Activated T-cell treated with anti-CD3 and anti-CD28 coated beads, Interleukin-2, amount 50 U/mL, for 24 hours (primary cell): ENCODE data around the gene MYBPC1.
A peak's percentile ranks its signal among the peaks of the same experiment; 100 is the strongest.
"Not testable (repeated sequence)": the region's sequence is repeated elsewhere in the genome, so short reads cannot be mapped to it uniquely, and the experiment has no call there.

ENCODE experiments used
- DNase-seq: peaks from one replicate; pipeline ENCODE4 v3.0.0-alpha.2; 2020
- H3K27ac Mint-ChIP-seq: 2 replicates; pipeline ENCODE4 v1.8.0; 2020; ENCODE audit warnings: mild to moderate bottlenecking, mixed read lengths
- H3K27me3 Mint-ChIP-seq: 2 replicates; pipeline ENCODE4 v1.8.0; 2020; ENCODE audit warnings: mixed read lengths
- H3K36me3 Mint-ChIP-seq: 2 replicates; pipeline ENCODE4 v1.8.0; 2020; ENCODE audit warnings: low read depth, mixed read lengths
- H3K4me1 Mint-ChIP-seq: 2 replicates; pipeline ENCODE4 v1.8.0; 2020; ENCODE audit warnings: low read depth, mixed read lengths
- H3K4me3 Mint-ChIP-seq: 2 replicates; pipeline ENCODE4 v1.8.0; 2020; ENCODE audit warnings: mild to moderate bottlenecking, moderate library complexity, mixed read lengths
- H3K9me3 Mint-ChIP-seq: 2 replicates; pipeline ENCODE4 v1.8.0; 2020; ENCODE audit warnings: mixed read lengths

The MYBPC1 gene

GRCh38 chr12:101703487-101703886 is 108.7 kb downstream of the MYBPC1 start:
- H3K36me3 Mint-ChIP-seq = peaks cover 4% of the 10 kb centered on the region
- no peak overlapping the region for H3K27ac Mint-ChIP-seq
- no peaks in the 10 kb centered on the region for H3K9me3 Mint-ChIP-seq
- no peak for DNase-seq
- H3K4me1 Mint-ChIP-seq = peaks cover 29% of the 10 kb centered on the region
- no peak overlapping the region for H3K4me3 Mint-ChIP-seq
- no peaks in the 10 kb centered on the region for H3K27me3 Mint-ChIP-seq

GRCh38 chr12:101706403-101706802 is 111.6 kb downstream of the MYBPC1 start:
- Mint-ChIP-seq H3K9me3 (no peaks in the 10 kb centered on the region), H3K4me3 (no peak overlapping the region), H3K36me3 (peaks cover 2% of the 10 kb centered on the region), H3K4me1 (peaks cover 16% of the 10 kb centered on the region), H3K27ac (no peak overlapping the region), H3K27me3 (no peaks in the 10 kb centered on the region)
- DNase-seq = no peak

GRCh38 chr12:101707131-101707782 is 112.5 kb downstream of the MYBPC1 start:
- peaks cover 2% of the 10 kb centered on the region for H3K36me3 Mint-ChIP-seq
- H3K4me1 Mint-ChIP-seq = peaks cover 14% of the 10 kb centered on the region
- DNase-seq = no peak
- H3K27me3 Mint-ChIP-seq = no peaks in the 10 kb centered on the region
- peak overlapping the region; percentile 24 for H3K27ac Mint-ChIP-seq
- H3K9me3 Mint-ChIP-seq = no peaks in the 10 kb centered on the region
- H3K4me3 Mint-ChIP-seq = no peak overlapping the region

- Mint-ChIP-seq H3K4me3 (no peak overlapping the region), H3K27ac (no peak overlapping the region), H3K4me1 (peaks cover 14% of the 10 kb centered on the region), H3K9me3 (no peaks in the 10 kb centered on the region), H3K36me3 (peaks cover 2% of the 10 kb centered on the region), H3K27me3 (no peaks in the 10 kb centered on the region)
- no peak for DNase-seq
These were observed 115.5 kb downstream of the MYBPC1 start for GRCh38 chr12:101710288-101710687.

GRCh38 chr12:101713059-101713682 is 118.4 kb downstream of the MYBPC1 start:
- no peak overlapping the region for H3K4me3 Mint-ChIP-seq
- no peak overlapping the region for H3K27ac Mint-ChIP-seq

GRCh38 chr12:101713930-101714329 is 119.2 kb downstream of the MYBPC1 start:
- Mint-ChIP-seq H3K27me3 (no peaks in the 10 kb centered on the region), H3K4me3 (no peak overlapping the region), H3K27ac (no peak overlapping the region), H3K9me3 (no peaks in the 10 kb centered on the region), H3K36me3 (no peaks in the 10 kb centered on the region), H3K4me1 (peaks cover 9% of the 10 kb centered on the region)
- DNase-seq = no peak

More at GRCh38 chr12:101713059-101713682, 118.4 kb downstream of the MYBPC1 start:
- H3K9me3 Mint-ChIP-seq = no peaks in the 10 kb centered on the region
- DNase-seq = no peak
- no peaks in the 10 kb centered on the region for H3K36me3 Mint-ChIP-seq
- peaks cover 9% of the 10 kb centered on the region for H3K4me1 Mint-ChIP-seq
- no peaks in the 10 kb centered on the region for H3K27me3 Mint-ChIP-seq

- no peak overlapping the region for H3K27ac Mint-ChIP-seq
- H3K36me3 Mint-ChIP-seq = no peaks in the 10 kb centered on the region
- DNase-seq = no peak
- no peaks in the 10 kb centered on the region for H3K27me3 Mint-ChIP-seq
- H3K9me3 Mint-ChIP-seq = no peaks in the 10 kb centered on the region
- peaks cover 4% of the 10 kb centered on the region for H3K4me1 Mint-ChIP-seq
- H3K4me3 Mint-ChIP-seq = no peak overlapping the region
These were observed 120.2 kb downstream of the MYBPC1 start for GRCh38 chr12:101714877-101715444.

GRCh38 chr12:101719566-101719965 is 124.8 kb downstream of the MYBPC1 start:
- Mint-ChIP-seq H3K4me3 (no peak overlapping the region), H3K27ac (no peak overlapping the region), H3K9me3 (no peaks in the 10 kb centered on the region), H3K4me1 (no peaks in the 10 kb centered on the region), H3K36me3 (peaks cover 8% of the 10 kb centered on the region), H3K27me3 (no peaks in the 10 kb centered on the region)
- no peak for DNase-seq

GRCh38 chr12:101720118-101720517 is 125.3 kb downstream of the MYBPC1 start:
- Mint-ChIP-seq H3K9me3 (no peaks in the 10 kb centered on the region), H3K27me3 (no peaks in the 10 kb centered on the region), H3K4me1 (no peaks in the 10 kb centered on the region), H3K27ac (no peak overlapping the region), H3K4me3 (no peak overlapping the region), H3K36me3 (peaks cover 13% of the 10 kb centered on the region)
- DNase-seq = no peak

GRCh38 chr12:101722392-101722791 is 127.6 kb downstream of the MYBPC1 start:
- Mint-ChIP-seq H3K27ac (no peak overlapping the region), H3K27me3 (no peaks in the 10 kb centered on the region), H3K36me3 (peaks cover 29% of the 10 kb centered on the region), H3K4me1 (peaks cover 5% of the 10 kb centered on the region), H3K4me3 (no peak overlapping the region), H3K9me3 (no peaks in the 10 kb centered on the region)
- DNase-seq = no peak

GRCh38 chr12:101727098-101727497 is 132.3 kb downstream of the MYBPC1 start:
- DNase-seq = no peak
- Mint-ChIP-seq H3K4me1 (peaks cover 5% of the 10 kb centered on the region), H3K4me3 (no peak overlapping the region), H3K27me3 (no peaks in the 10 kb centered on the region), H3K9me3 (no peaks in the 10 kb centered on the region), H3K36me3 (peaks cover 44% of the 10 kb centered on the region), H3K27ac (no peak overlapping the region)

GRCh38 chr12:101729842-101730241 is 135.1 kb downstream of the MYBPC1 start:
- Mint-ChIP-seq H3K27me3 (no peaks in the 10 kb centered on the region), H3K4me3 (no peak overlapping the region), H3K27ac (no peak overlapping the region), H3K4me1 (peaks cover 5% of the 10 kb centered on the region), H3K36me3 (peaks cover 47% of the 10 kb centered on the region), H3K9me3 (no peaks in the 10 kb centered on the region)
- no peak for DNase-seq

GRCh38 chr12:101732318-101732717 is 137.5 kb downstream of the MYBPC1 start:
- H3K27ac Mint-ChIP-seq = no peak overlapping the region
- no peaks in the 10 kb centered on the region for H3K27me3 Mint-ChIP-seq
- H3K4me1 Mint-ChIP-seq = no peaks in the 10 kb centered on the region
- no peak for DNase-seq
- H3K4me3 Mint-ChIP-seq = no peak overlapping the region
- H3K9me3 Mint-ChIP-seq = no peaks in the 10 kb centered on the region
- peaks cover 29% of the 10 kb centered on the region for H3K36me3 Mint-ChIP-seq

- Mint-ChIP-seq H3K4me3 (no peak overlapping the region), H3K36me3 (peaks cover 34% of the 10 kb centered on the region), H3K27me3 (no peaks in the 10 kb centered on the region), H3K27ac (no peak overlapping the region), H3K4me1 (no peaks in the 10 kb centered on the region), H3K9me3 (no peaks in the 10 kb centered on the region)
- no peak for DNase-seq
These were observed 138.4 kb downstream of the MYBPC1 start for GRCh38 chr12:101733166-101733565.

GRCh38 chr12:101734482-101734881 is 139.7 kb downstream of the MYBPC1 start:
- not testable (repeated sequence) for H3K4me3 Mint-ChIP-seq, H3K27ac Mint-ChIP-seq, H3K9me3 Mint-ChIP-seq, H3K4me1 Mint-ChIP-seq, DNase-seq, H3K27me3 Mint-ChIP-seq
- H3K36me3 Mint-ChIP-seq = peaks cover 34% of the 10 kb centered on the region
